Heart right ventricle (tissue), 16 donors: Measurements from ENCODE around the gene CHTF18. TPM values are rescaled to one million over a fixed set of nuclear protein-coding genes. Genes with fewer than 3 reads are reported as not detected.

Source experiments
- ATAC-seq, 8 donors: fragments of 200-7000 bp; cut with Tn5 transposase; one replicate each; pipeline ENCODE4 v1.9.1; 2020; ENCODE audit warnings: mild to moderate bottlenecking in 8 of 8, moderate library complexity in 8 of 8, moderate number of reproducible peaks in 1 of 8
- DNase-seq, 2 donors: peaks; one replicate each; pipeline ENCODE4 v3.0.0-alpha.2; 2020
- H3K27ac ChIP-seq, 10 donors: fragments of 200-600 bp; sonication (generic) in 2 of 10; one replicate each; pipeline versions ENCODE4 v1.5.0 to v1.8.0; 2020 to 2022; ENCODE audit warnings: mild to moderate bottlenecking in 3 of 10
- H3K27me3 ChIP-seq, 7 donors: fragments of 200-600 bp; one replicate each; pipeline ENCODE4 v1.8.0; 2021 to 2022; ENCODE audit warnings: mild to moderate bottlenecking in 2 of 7
- H3K36me3 ChIP-seq, 9 donors: fragments of 200-600 bp; sonication (generic) in 1 of 9; one replicate each; pipeline versions ENCODE4 v1.5.0 to v1.8.0; 2020 to 2022; ENCODE audit warnings: mild to moderate bottlenecking in 2 of 9
- H3K4me1 ChIP-seq, 9 donors: fragments of 200-600 bp; sonication (generic) in 1 of 9; one replicate each; pipeline versions ENCODE4 v1.5.0 to v1.8.0; 2020 to 2022; ENCODE audit warnings: mild to moderate bottlenecking in 4 of 9
- H3K4me3 ChIP-seq, 10 donors: fragments of 200-600 bp; sonication (generic) in 2 of 10; one replicate each; pipeline versions ENCODE4 v1.5.0 to v1.8.0; 2020 to 2022; ENCODE audit warnings: mild to moderate bottlenecking in 7 of 10, moderate library complexity in 2 of 10
- H3K9me3 ChIP-seq, 11 donors: fragments of 200-600 bp in 10 of 11; sonication (generic) in 2 of 11; one replicate each; pipeline versions ENCODE4 v1.5.0 to v1.8.0; 2013 to 2022; ENCODE audit warnings: mild to moderate bottlenecking in 2 of 11, control low read depth in 1 of 11, moderate library complexity in 1 of 11
- CTCF ChIP-seq, 9 donors: fragments of 200-600 bp; sonication (generic) in 2 of 9; IDR thresholded peaks; one replicate each; pipeline versions ENCODE4 v1.5.0 to v1.8.0; 2021 to 2022; ENCODE audit warnings: antibody characterized with exemption in 9 of 9, mild to moderate bottlenecking in 5 of 9, moderate library complexity in 1 of 9
- WGBS, 2 donors: extraction: QIAGEN DNeasy Blood & Tissue Kit; methylation state at CpG; one replicate each; pipeline ENCODE4 v1.1.7; 2013; ENCODE audit warnings: inconsistent platforms in 1 of 2; 5-methylcytosine and 5-hydroxymethylcytosine counted together
- intact Hi-C, 10 donors: fragments of 100-400 bp; cut with DNase I; formaldehyde crosslinking; loops; one replicate each; pipeline versions ENCODE4 v1.11.1 to v1.14.2; 2022
- long read RNA-seq, 3 donors: library from polyadenylated mRNA; unstranded; transcript quantifications; one replicate each; pipeline ENCODE4 v2.0.0, GENCODE V29; 2020 to 2021
- polyA plus RNA-seq, 2 donors: library from polyadenylated mRNA; stranded (reverse); fragments of 200-250 nt; gene quantifications; one replicate each; pipeline ENCODE4 v1.2.3, GENCODE V29; 2013
- total RNA-seq, 10 donors: library from RNA; stranded (reverse); fragmentation: NEBNext Ultra II Directional in 3 of 10; extraction: Animal tissue kit (Norgen Biotek cat#: 25700) in 3 of 10; gene quantifications; one replicate each; pipeline versions ENCODE4 v1.2.1 to v1.2.4, GENCODE V29; 2021 to 2023
- donor health status: Arrhythmogenic right ventricular cardiomyopathy.
- donor health status: ischemic (EF 13 %, LVEDD 7.1; RV severe dilation, severe dysfunction).
- donor health status: healthy with polysubstance abuse.
- donor health status: DM: no; HTN: yes; CAD: no.
- donor health status: DM: no; HTN: no; CAD: no.
- donor health status: ischemic (EF 25% LVEDD 6.9; RV normal size, moderate dysfunction).
- donor health status: ischemic (EF 25% LVEDD 5.7; RV mildly dilated, moderate dysfunction).
- donor health status: healthy.
- donor health status: DM: yes; HTN: yes; CAD: no.
- donor health status: Ischemic cardiomyopathy.
- donor health status: ischemic (EF 35%, LVEDD 5.7; RV mildly dilated, moderate dysfunction).
- donor health status: nonischemic (EF 11% LVEDD 7.7; RV severe dilation, severe dysfunction).
- donor health status: DM: yes; HTN: yes; CAD: no.
- donor health status: PGD.
- donor health status: ischemic (EF 29% LVEDD 5.4; RV normal size, mild dysfunction).
- donor health status: nonischemic (EF 23%, LVEDD 6.1; RV moderate dilation, normal function).

CHTF18 gene
- total RNA-seq (1 to 10 TPM; 2.8 to 8.2 (median 5.2) TPM), polyA plus RNA-seq (1 to 10 TPM; 6.0 to 7.0 TPM)
- long read RNA-seq, donor 1, partial matches to known transcripts = 1 of 5 reads
- long read RNA-seq, donor 1, other reads (novel, unspliced or antisense) = 4 of 5 reads
- long read RNA-seq, donor 2, partial matches to known transcripts = 2 of 10 reads
- long read RNA-seq, donor 2, other reads (novel, unspliced or antisense) = 6 of 10 reads
- long read RNA-seq, donor 3, transcript CHTF18-201 (22 exons, 3,090 nt) = major isoform, 10 of 23 reads
- long read RNA-seq, donor 3, partial matches to known transcripts = 6 of 23 reads
- long read RNA-seq, donor 3, other reads (novel, unspliced or antisense) = 7 of 23 reads

DNA sequence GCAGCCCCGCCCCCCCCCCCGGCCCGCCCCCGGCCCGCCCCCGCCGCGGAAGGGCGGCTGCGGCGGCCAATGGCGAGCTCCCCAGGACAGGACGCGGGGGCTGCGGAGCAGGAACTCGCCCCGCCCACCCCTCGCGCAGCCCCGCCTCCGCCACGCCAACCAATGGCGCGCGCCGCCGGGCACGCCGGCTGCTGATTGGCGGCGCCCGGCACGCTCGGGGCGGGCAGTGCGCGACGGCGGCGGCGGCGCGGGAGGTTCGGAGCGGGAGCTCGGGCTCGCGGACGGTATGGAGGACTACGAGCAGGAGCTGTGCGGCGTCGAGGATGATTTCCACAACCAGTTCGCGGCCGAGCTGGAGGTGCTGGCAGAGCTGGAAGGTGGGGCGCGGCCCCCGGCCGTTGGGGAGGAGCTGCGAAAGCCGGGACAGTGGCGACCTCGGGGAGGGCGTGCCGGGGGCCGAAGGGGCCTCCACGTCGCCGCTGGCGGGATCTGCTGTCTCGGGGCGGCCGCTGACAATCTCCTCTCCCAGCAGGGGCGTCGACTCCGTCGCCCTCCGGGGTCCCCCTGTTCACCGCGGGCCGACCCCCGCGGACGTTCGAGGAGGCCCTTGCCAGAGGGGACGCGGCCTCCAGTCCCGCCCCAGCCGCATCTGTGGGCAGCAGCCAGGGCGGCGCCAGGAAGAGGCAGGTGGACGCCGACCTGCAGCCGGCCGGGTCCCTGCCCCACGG, at the start of gene CHTF18:
CHTF18 (plus strand) TSS at position 222 of the 728 bp plus-strand sequence; CDS start at position 287, 65 bp downstream.
- Histone ChIP-seq H3K4me3 (peak within 1 kb of the TSS; percentile 81 to 99 (median 94)), H3K27me3 (peaks cover 0 to under 1% (median 0%) of the 10 kb centered on the region in 7 donors), H3K27ac (peak within 1 kb of the TSS in 9 of 10 donors; percentile 59 to 88 (median 78)), H3K4me1 (peaks cover 12 to 37% (median 24%) of the 10 kb centered on the region in 9 donors), H3K9me3 (no peaks in the 10 kb centered on the region), H3K36me3 (peaks cover 0 to 29% (median 0%) of the 10 kb centered on the region in 9 donors)
- TF ChIP-seq CTCF (IDR thresholded peaks at IDR 0.05) = no peak
- DNase-seq (peak; percentile 90 to 94), ATAC-seq (peak; percentile 80 to 97 (median 94))
- intact Hi-C loops = loop anchor here in 5 of 10 donors (2.0 to 5.0 kb wide), 3 partner anchors 46 to 76 kb away; partner anchors contain the start of genes CIAO3 (in 1 of the 5) and METRN (in 1 of the 5)
- WGBS, 2 donors = 0 to 1% methylated on average over 92 to 97 of the region's 97 CpGs

DNA sequence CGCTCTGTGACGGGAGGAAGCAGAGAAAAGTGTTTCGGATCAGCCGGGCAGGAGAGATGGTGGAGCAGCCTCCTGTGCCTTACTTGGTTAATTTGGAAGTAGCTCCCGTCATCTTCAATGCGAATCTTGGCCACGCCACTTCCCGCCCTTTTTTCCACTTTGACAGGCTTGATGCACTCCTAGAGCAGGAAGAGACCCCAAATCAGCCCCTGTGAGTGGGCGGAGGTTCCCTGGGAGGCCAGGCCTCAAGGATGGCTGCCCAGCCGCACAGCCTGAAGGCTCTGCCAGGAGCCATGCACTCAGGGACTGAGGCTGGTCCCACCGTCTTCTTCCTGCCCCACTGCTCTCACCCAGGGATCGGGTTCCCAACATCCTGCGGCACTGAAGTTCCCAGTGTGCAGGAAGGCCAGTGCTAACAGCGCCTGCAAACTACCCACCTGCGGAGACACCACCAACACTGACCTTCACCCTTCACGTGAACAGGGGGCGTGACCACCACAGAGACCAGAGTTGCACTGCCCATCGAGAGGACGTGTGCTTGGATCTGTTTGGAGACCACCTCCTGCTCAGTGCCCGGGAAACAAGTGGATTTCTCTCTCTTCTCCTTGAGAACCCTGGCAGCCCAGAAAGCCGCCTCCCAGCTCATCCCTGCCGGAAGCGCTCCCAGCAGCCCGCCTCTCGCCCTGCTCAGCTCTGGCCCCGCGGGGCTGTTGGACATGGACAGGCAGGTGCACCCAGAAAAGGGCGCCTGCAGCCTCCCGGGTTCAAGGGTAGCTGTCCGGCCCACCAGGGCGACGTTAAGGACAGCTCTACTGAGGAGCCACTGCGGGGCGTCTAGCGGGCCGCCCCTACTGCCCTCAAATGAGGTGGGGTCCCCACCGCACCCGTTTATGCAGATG, 48.6 kb upstream of the CHTF18 start:
- 43 to 46% methylated on average over 38 of the region's 38 CpGs for WGBS, 2 donors

GRCh38 chr16:740459-740763, 48.0 kb upstream of the CHTF18 start:
- ATAC-seq (peak; percentile 18 to 57 (median 40)), DNase-seq (no peak)
- H3K36me3 ChIP-seq = peaks cover 0 to 40% (median 23%) of the 10 kb centered on the region in 9 donors
- H3K27me3 ChIP-seq = peaks cover 0 to 18% (median 4%) of the 10 kb centered on the region in 7 donors
- no peak for TF ChIP-seq CTCF (IDR thresholded peaks at IDR 0.05)
- H3K27ac ChIP-seq = peak overlapping the region in 9 of 10 donors; percentile 44 to 90 (median 82)
- peaks cover 7 to 19% (median 15%) of the 10 kb centered on the region in 9 donors for H3K4me1 ChIP-seq
- intact Hi-C loops = loop anchor here in 2 of 10 donors (2.0 to 5.0 kb wide), 2 partner anchors 28 to 47 kb away; partner anchors contain the start of genes CHTF18 (in 1 of the 2) and RPUSD1 (in 1 of the 2)
- 0% methylated on average over 13 to 22 of the region's 22 CpGs for WGBS, 2 donors
- H3K4me3 ChIP-seq = peak overlapping the region; percentile 68 to 100 (median 94)
- no peaks in the 10 kb centered on the region for H3K9me3 ChIP-seq

More for the DNA sequence above, 48.6 kb upstream of the CHTF18 start:
- Histone ChIP-seq H3K4me1 (peaks cover 7 to 19% (median 15%) of the 10 kb centered on the region in 9 donors), H3K4me3 (peak overlapping the region; percentile 68 to 100 (median 94)), H3K27ac (peak overlapping the region in 8 of 10 donors; percentile 44 to 90 (median 84)), H3K9me3 (no peaks in the 10 kb centered on the region), H3K27me3 (peaks cover 0 to 14% (median under 1%) of the 10 kb centered on the region in 7 donors), H3K36me3 (peaks cover 0 to 46% (median 24%) of the 10 kb centered on the region in 9 donors)
- peak in 3 of 8 donors; percentile 1 to 19 (median 5) for ATAC-seq
- no peak for TF ChIP-seq CTCF (IDR thresholded peaks at IDR 0.05)
- DNase-seq = no peak
- intact Hi-C loops = loop anchor here in 2 of 10 donors (2.0 to 5.0 kb wide), 2 partner anchors 27 to 47 kb away; partner anchors contain the start of genes CHTF18 (in 1 of the 2) and RPUSD1 (in 1 of the 2)
